ENCODE measurements around the gene TFF3. TPM values are rescaled to one million over a fixed set of nuclear protein-coding genes. Genes with fewer than 3 reads are reported as not detected.

TFF3 gene
- total and polyA plus RNA-seq, 2 of the 13 experiments (the other 11 are each of a cell fraction or from before 2014, with no cell fraction given): 14.2 to 26.9 TPM

DNA sequence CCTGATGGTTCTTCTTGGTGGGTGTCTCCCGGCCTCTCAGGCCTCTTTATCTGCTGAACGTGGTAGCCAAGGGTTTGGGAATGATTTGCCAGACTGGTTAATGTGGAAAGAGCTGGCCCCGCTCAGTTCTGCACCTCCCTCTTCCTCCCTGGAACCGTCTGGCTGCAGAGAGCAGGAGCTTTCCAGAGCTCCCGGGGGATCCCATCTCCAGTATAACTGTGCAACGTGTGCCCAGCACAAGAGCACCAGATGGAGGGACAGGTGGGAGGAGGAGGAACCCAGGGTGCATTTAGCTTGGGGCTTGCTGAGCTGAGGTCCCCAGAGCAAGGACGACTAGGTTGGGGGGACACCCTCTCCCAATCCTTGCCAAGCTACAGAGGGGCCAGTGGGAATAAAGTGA is 46.1 kb upstream of the TFF3 start:
- 17% methylated on average over 1 of the region's 7 CpGs for WGBS (ENCODE audit: low lambda C conversion rate)
- in situ Hi-C loops (cut with HindIII; ENCODE audit: extremely low pct_ligation_motif_present, low pct_unique_long_range_greater_than_20kb) (no loop called here), intact Hi-C loops (cut with micrococcal nuclease; ENCODE audit: unreplicated experiment) (no loop called here)
- Histone ChIP-seq H3K27ac (ENCODE audit: extremely low read length, insufficient read depth, low read length) (no peak overlapping the region), H3K36me3 (replicated peaks in 1 of 2; ENCODE audit: control insufficient read depth in 1 of 2, insufficient read depth in 2 of 2, low read length in 2 of 2) (no peaks in the 10 kb centered on the region), H3K4me2 (ENCODE audit: low read depth, low read length) (no peak overlapping the region), H3K27me3 (ENCODE audit: control insufficient read depth in 1 of 2, insufficient read depth in 2 of 2, low read length in 2 of 2) (peaks cover 0 to 17% of the 10 kb centered on the region in 2 experiments; a peak in 2 of 5 replicates), H3K4me3 (replicated peaks in 1 of 3; ENCODE audit: insufficient read depth in 1 of 3, low read depth in 2 of 3, low read length in 3 of 3) (no peak overlapping the region), H3K9ac (ENCODE audit: insufficient read depth, low read depth, low read length) (no peak overlapping the region), H3K9me3 (ENCODE audit: low read length) (no peaks in the 10 kb centered on the region; the same call in 1 of the 2 replicates), H3K4me1 (ENCODE audit: insufficient read depth, low read length) (peaks cover 34% of the 10 kb centered on the region), H4K20me1 (ENCODE audit: insufficient read depth, low read length) (no peaks in the 10 kb centered on the region), H3K79me2 (ENCODE audit: insufficient read depth, low read length) (no peaks in the 10 kb centered on the region), H2AFZ (ENCODE audit: low read length) (no peak overlapping the region)
- ChIA-PET CTCF (ENCODE audit: low intra/inter-chr PET ratio, low total read pairs) (no interaction called here), POLR2A (no interaction called here)
- no peak for FAIRE-seq
- no peak for DNase-seq (ENCODE audit: low spot score)
- ATAC-seq: no peak
- no TSS peak for BruUV-seq (replicated peaks)
- no peak for TF ChIP-seq MAFF (IDR thresholded peaks at IDR 0.05; ENCODE audit: low read depth, low read length)
- TF ChIP-seq, protein P1, sequence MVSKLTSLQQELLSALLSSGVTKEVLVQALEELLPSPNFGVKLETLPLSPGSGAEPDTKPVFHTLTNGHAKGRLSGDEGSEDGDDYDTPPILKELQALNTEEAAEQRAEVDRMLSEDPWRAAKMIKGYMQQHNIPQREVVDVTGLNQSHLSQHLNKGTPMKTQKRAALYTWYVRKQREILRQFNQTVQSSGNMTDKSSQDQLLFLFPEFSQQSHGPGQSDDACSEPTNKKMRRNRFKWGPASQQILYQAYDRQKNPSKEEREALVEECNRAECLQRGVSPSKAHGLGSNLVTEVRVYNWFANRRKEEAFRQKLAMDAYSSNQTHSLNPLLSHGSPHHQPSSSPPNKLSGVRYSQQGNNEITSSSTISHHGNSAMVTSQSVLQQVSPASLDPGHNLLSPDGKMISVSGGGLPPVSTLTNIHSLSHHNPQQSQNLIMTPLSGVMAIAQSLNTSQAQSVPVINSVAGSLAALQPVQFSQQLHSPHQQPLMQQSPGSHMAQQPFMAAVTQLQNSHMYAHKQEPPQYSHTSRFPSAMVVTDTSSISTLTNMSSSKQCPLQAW (CRISPR knock-in tag; IDR thresholded peaks at IDR 0.05): no peak
- TF ChIP-seq, protein P2, sequence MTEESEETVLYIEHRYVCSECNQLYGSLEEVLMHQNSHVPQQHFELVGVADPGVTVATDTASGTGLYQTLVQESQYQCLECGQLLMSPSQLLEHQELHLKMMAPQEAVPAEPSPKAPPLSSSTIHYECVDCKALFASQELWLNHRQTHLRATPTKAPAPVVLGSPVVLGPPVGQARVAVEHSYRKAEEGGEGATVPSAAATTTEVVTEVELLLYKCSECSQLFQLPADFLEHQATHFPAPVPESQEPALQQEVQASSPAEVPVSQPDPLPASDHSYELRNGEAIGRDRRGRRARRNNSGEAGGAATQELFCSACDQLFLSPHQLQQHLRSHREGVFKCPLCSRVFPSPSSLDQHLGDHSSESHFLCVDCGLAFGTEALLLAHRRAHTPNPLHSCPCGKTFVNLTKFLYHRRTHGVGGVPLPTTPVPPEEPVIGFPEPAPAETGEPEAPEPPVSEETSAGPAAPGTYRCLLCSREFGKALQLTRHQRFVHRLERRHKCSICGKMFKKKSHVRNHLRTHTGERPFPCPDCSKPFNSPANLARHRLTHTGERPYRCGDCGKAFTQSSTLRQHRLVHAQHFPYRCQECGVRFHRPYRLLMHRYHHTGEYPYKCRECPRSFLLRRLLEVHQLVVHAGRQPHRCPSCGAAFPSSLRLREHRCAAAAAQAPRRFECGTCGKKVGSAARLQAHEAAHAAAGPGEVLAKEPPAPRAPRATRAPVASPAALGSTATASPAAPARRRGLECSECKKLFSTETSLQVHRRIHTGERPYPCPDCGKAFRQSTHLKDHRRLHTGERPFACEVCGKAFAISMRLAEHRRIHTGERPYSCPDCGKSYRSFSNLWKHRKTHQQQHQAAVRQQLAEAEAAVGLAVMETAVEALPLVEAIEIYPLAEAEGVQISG (CRISPR knock-in tag; IDR thresholded peaks at IDR 0.05): no peak
- TF ChIP-seq, protein P3, sequence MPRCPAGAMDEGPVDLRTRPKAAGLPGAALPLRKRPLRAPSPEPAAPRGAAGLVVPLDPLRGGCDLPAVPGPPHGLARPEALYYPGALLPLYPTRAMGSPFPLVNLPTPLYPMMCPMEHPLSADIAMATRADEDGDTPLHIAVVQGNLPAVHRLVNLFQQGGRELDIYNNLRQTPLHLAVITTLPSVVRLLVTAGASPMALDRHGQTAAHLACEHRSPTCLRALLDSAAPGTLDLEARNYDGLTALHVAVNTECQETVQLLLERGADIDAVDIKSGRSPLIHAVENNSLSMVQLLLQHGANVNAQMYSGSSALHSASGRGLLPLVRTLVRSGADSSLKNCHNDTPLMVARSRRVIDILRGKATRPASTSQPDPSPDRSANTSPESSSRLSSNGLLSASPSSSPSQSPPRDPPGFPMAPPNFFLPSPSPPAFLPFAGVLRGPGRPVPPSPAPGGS (CRISPR knock-in tag; IDR thresholded peaks at IDR 0.05): no peak
- TF ChIP-seq, protein P4, sequence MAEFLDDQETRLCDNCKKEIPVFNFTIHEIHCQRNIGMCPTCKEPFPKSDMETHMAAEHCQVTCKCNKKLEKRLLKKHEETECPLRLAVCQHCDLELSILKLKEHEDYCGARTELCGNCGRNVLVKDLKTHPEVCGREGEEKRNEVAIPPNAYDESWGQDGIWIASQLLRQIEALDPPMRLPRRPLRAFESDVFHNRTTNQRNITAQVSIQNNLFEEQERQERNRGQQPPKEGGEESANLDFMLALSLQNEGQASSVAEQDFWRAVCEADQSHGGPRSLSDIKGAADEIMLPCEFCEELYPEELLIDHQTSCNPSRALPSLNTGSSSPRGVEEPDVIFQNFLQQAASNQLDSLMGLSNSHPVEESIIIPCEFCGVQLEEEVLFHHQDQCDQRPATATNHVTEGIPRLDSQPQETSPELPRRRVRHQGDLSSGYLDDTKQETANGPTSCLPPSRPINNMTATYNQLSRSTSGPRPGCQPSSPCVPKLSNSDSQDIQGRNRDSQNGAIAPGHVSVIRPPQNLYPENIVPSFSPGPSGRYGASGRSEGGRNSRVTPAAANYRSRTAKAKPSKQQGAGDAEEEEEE (CRISPR knock-in tag; IDR thresholded peaks at IDR 0.05; ENCODE audit: borderline replicate concordance): no peak
- TF ChIP-seq, protein P5, sequence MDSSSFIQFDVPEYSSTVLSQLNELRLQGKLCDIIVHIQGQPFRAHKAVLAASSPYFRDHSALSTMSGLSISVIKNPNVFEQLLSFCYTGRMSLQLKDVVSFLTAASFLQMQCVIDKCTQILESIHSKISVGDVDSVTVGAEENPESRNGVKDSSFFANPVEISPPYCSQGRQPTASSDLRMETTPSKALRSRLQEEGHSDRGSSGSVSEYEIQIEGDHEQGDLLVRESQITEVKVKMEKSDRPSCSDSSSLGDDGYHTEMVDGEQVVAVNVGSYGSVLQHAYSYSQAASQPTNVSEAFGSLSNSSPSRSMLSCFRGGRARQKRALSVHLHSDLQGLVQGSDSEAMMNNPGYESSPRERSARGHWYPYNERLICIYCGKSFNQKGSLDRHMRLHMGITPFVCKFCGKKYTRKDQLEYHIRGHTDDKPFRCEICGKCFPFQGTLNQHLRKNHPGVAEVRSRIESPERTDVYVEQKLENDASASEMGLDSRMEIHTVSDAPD (CRISPR knock-in tag; IDR thresholded peaks at IDR 0.05): no peak
- TF ChIP-seq GATA4 (IDR thresholded peaks at IDR 0.05; ENCODE audit: borderline replicate concordance, low read depth): no peak
- TF ChIP-seq, protein P6, sequence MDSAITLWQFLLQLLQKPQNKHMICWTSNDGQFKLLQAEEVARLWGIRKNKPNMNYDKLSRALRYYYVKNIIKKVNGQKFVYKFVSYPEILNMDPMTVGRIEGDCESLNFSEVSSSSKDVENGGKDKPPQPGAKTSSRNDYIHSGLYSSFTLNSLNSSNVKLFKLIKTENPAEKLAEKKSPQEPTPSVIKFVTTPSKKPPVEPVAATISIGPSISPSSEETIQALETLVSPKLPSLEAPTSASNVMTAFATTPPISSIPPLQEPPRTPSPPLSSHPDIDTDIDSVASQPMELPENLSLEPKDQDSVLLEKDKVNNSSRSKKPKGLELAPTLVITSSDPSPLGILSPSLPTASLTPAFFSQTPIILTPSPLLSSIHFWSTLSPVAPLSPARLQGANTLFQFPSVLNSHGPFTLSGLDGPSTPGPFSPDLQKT (CRISPR knock-in tag; IDR thresholded peaks at IDR 0.05; ENCODE audit: borderline replicate concordance): no peak
- TF ChIP-seq ZC3H13 (CRISPR knock-in tag; IDR thresholded peaks at IDR 0.05): no peak
- TF ChIP-seq HDAC6 (IDR thresholded peaks at IDR 0.05; ENCODE audit: low read depth, low read length): no peak
- no peak for TF ChIP-seq SIN3A (IDR thresholded peaks at IDR 0.05; ENCODE audit: borderline replicate concordance, low read depth, low read length)
